ENCODE results near the gene ARID1B.

Gene ARID1B

DNA sequence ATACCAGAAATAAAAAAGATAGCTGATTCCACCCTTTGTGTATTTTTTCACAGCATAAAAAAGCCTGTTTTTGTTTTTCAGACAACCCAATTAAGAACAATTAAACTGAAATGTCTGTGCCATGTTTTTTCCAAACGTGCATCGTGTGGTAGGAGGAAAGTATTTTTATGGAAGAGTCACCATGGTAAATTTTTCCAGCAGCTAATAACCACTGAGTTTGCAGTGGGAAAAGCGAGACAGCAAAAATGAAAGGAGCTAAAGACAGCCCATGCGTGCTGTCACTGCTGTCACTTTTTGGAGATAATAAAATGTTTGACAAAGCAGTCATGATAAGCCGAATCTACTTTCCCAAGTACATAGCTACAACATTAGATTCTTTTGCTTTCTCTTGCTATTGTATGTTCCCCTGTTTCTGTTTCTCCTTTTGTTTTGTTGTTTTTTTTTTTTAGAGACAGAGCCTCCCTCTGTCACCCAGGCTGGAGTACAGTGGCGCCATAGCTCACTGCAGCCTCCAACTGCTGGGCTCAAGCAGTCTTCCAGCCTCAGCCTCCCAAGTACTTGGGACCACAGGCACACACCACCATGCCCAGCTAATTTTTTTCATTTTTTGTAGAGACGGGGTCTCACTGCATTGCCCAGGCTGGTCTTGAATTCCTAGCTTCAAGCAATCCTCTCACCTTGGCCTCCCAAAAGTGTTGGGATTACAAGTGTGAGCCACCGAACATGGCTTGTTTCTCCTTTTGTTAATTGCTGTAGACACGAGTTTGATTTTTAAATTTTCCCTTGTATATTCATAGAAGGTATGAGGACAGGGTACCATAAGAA, 284.8 kb downstream of the ARID1B start:
- Histone ChIP-seq H3K36me3 (replicated peaks; ENCODE audit: insufficient read depth, low read length) (no peaks in the 10 kb centered on the region), H3F3A (ENCODE audit: insufficient read depth, low read length) (no peaks in the 10 kb centered on the region), H3K27me3 (replicated peaks; ENCODE audit: insufficient read depth, low read length) (no peaks in the 10 kb centered on the region), H4K20me1 (ENCODE audit: insufficient read depth, low read length) (no peaks in the 10 kb centered on the region), H3K4me2 (ENCODE audit: low read depth, low read length) (no peak overlapping the region), H3K79me2 (ENCODE audit: low read length) (peaks cover 1% of the 10 kb centered on the region; the same call in 1 of the 2 replicates), H3K9me3 (replicated peaks; ENCODE audit: insufficient read depth, low read length) (no peaks in the 10 kb centered on the region), H3K4me3 (ENCODE audit: low read length) (no peak overlapping the region), H3K9ac (ENCODE audit: low read length) (no peak overlapping the region), H3K27ac (ENCODE audit: low read length) (no peak overlapping the region), H2AFZ (ENCODE audit: low read length) (no peak overlapping the region), H3K9me2 (replicated peaks; ENCODE audit: insufficient read depth, low read length) (no peaks in the 10 kb centered on the region), H3K4me1 (ENCODE audit: low read length) (no peaks in the 10 kb centered on the region)
- no peak for DNase-seq
- TF ChIP-seq EZH2phosphoT487 (IDR thresholded peaks at IDR 0.05; ENCODE audit: low read length) (no peak), EZH2 (optimal IDR thresholded peaks at IDR 0.05; ENCODE audit: low read depth, low read length) (no peak)
- TF ChIP-seq, protein P1, sequence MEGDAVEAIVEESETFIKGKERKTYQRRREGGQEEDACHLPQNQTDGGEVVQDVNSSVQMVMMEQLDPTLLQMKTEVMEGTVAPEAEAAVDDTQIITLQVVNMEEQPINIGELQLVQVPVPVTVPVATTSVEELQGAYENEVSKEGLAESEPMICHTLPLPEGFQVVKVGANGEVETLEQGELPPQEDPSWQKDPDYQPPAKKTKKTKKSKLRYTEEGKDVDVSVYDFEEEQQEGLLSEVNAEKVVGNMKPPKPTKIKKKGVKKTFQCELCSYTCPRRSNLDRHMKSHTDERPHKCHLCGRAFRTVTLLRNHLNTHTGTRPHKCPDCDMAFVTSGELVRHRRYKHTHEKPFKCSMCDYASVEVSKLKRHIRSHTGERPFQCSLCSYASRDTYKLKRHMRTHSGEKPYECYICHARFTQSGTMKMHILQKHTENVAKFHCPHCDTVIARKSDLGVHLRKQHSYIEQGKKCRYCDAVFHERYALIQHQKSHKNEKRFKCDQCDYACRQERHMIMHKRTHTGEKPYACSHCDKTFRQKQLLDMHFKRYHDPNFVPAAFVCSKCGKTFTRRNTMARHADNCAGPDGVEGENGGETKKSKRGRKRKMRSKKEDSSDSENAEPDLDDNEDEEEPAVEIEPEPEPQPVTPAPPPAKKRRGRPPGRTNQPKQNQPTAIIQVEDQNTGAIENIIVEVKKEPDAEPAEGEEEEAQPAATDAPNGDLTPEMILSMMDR (IDR thresholded peaks at IDR 0.05; ENCODE audit: low read length): no peak

DNA sequence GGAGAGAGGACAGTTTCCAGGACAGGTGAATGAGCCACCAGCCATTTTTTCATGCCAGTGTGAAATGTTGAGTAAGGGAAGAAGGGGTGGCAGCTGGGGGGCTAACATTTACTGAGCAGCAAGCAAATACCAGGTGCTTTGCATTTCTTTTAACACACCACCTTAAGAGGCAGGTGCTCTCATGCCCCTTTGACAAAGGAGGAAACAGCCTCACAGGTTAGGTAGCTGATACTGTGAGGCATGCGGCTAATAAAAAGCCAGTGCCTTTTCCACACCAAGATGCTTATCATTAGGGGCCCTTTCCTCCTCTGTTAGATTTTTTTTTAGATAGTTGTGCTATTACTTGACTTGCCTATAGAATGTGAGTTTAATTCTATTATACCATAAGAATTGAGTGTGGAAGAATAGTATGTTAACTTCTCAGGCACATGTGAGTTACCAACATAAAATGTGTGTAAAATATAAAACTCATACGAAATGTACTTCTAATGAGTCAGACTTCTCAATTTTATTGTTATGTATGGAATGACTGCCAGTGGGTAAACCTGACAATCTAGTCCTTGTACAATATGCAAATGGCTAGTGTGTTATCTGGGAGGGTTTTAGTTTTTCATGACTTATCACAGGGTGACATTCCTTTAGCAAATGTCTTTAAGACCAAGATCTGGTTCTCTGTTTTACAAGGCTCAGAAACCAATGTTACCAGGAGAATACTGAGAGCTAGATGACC, 286.2 kb downstream of the ARID1B start:
- Histone ChIP-seq H3K4me2 (ENCODE audit: low read depth, low read length) (no peak overlapping the region), H3K79me2 (ENCODE audit: low read length) (peaks cover 3% of the 10 kb centered on the region; the same call in 1 of the 2 replicates), H3K27me3 (replicated peaks; ENCODE audit: insufficient read depth, low read length) (no peaks in the 10 kb centered on the region)

DNA sequence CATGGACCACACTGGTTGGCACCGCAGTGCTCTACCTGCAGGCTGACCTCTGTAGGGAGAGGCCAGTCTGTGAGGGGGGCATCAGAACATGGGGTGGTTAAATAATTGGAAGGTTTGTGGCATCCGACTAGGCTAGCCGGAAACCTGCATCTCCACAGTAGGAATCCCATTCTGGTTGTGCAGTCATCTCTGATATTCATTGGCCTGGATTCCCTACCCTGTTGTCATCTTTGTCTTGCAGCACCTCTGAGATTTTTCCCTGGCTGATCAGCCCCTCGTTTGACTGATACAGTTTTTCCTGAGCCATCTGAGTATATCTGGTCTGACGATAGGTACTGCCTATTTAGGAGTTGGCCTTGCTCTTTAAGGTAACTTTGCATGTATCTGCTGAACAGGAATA, 286.7 kb downstream of the ARID1B start:
- Histone ChIP-seq H2AFZ (ENCODE audit: low read length) (no peak overlapping the region), H3K27ac (ENCODE audit: low read length) (no peak overlapping the region), H3K79me2 (ENCODE audit: low read length) (peaks cover 3% of the 10 kb centered on the region; the same call in 1 of the 2 replicates), H3K4me3 (ENCODE audit: low read length) (no peak overlapping the region), H3K9me2 (replicated peaks; ENCODE audit: insufficient read depth, low read length) (no peaks in the 10 kb centered on the region), H3K27me3 (replicated peaks; ENCODE audit: insufficient read depth, low read length) (no peaks in the 10 kb centered on the region), H3K9ac (ENCODE audit: low read length) (no peak overlapping the region), H3K4me2 (ENCODE audit: low read depth, low read length) (no peak overlapping the region), H3K9me3 (replicated peaks; ENCODE audit: insufficient read depth, low read length) (no peaks in the 10 kb centered on the region), H4K20me1 (ENCODE audit: insufficient read depth, low read length) (no peaks in the 10 kb centered on the region), H3K4me1 (ENCODE audit: low read length) (no peaks in the 10 kb centered on the region), H3F3A (ENCODE audit: insufficient read depth, low read length) (peaks cover 4% of the 10 kb centered on the region), H3K36me3 (replicated peaks; ENCODE audit: insufficient read depth, low read length) (no peaks in the 10 kb centered on the region)
- no peak for DNase-seq
- TF ChIP-seq EZH2phosphoT487 (IDR thresholded peaks at IDR 0.05; ENCODE audit: low read length): no peak
- TF ChIP-seq EZH2 (optimal IDR thresholded peaks at IDR 0.05; ENCODE audit: low read depth, low read length): no peak
- TF ChIP-seq, protein P1 (IDR thresholded peaks at IDR 0.05; ENCODE audit: low read length): no peak

More for the DNA sequence above, 286.2 kb downstream of the ARID1B start:
- H4K20me1 ChIP-seq (ENCODE audit: insufficient read depth, low read length): no peaks in the 10 kb centered on the region
- TF ChIP-seq EZH2 (optimal IDR thresholded peaks at IDR 0.05; ENCODE audit: low read depth, low read length) (no peak), EZH2phosphoT487 (IDR thresholded peaks at IDR 0.05; ENCODE audit: low read length) (no peak)
- TF ChIP-seq, protein P1 (IDR thresholded peaks at IDR 0.05; ENCODE audit: low read length): no peak
- H3K9ac ChIP-seq (ENCODE audit: low read length): no peak overlapping the region
- H2AFZ ChIP-seq (ENCODE audit: low read length): no peak overlapping the region
- peaks cover under 1% of the 10 kb centered on the region for H3F3A ChIP-seq (ENCODE audit: insufficient read depth, low read length)
- no peak for DNase-seq
- H3K27ac ChIP-seq (ENCODE audit: low read length): no peak overlapping the region
- H3K9me3 ChIP-seq (replicated peaks; ENCODE audit: insufficient read depth, low read length): no peaks in the 10 kb centered on the region
- H3K4me3 ChIP-seq (ENCODE audit: low read length): no peak overlapping the region
- no peaks in the 10 kb centered on the region for H3K4me1 ChIP-seq (ENCODE audit: low read length)
- no peaks in the 10 kb centered on the region for H3K36me3 ChIP-seq (replicated peaks; ENCODE audit: insufficient read depth, low read length)
- no peaks in the 10 kb centered on the region for H3K9me2 ChIP-seq (replicated peaks; ENCODE audit: insufficient read depth, low read length)

All from MM.1S (cell line).